ENCODE results near the gene PRKX.
"Not testable (repeated sequence)": the region's sequence is repeated elsewhere in the genome, so short reads cannot be mapped to it uniquely, and the experiment has no call there.

- TF ChIP-seq CTCF, POLR2A (IDR thresholded peaks at IDR 0.05): not testable (repeated sequence)
Observed at GRCh38 chrX:3714706-3715479, 1.4 kb upstream of the PRKX start.

All from vagina (tissue), 2 donors.